ENCODE results near the gene SLC13A1. TPM values are rescaled to one million over a fixed set of nuclear protein-coding genes. Genes with fewer than 3 reads are reported as not detected.

SLC13A1 gene
- total and polyA plus RNA-seq, 11 donors: not detected

- Histone ChIP-seq H3K27me3 (peaks cover 0 to 3% (median 0%) of the 10 kb centered on the region in 9 donors), H3K36me3 (no peaks in the 10 kb centered on the region), H3K4me1 (no peaks in the 10 kb centered on the region), H3K4me3 (no peak overlapping the region), H3K27ac (no peak overlapping the region), H3K9me3 (no peaks in the 10 kb centered on the region)
- no peak for TF ChIP-seq POLR2A (IDR thresholded peaks at IDR 0.05)
- no peak for TF ChIP-seq CTCF (IDR thresholded peaks at IDR 0.05)
- WGBS, 4 donors: 85 to 90% (median 87%) methylated on average over 8 of the region's 8 CpGs
- ATAC-seq (no peak), DNase-seq (no peak)
- intact Hi-C loops (cut with DNase I): no loop called here
Measured at GRCh38 chr7:123169065-123169464, 30.7 kb downstream of the SLC13A1 start.

- DNase-seq (no peak), ATAC-seq (no peak)
- Histone ChIP-seq H3K4me1 (no peaks in the 10 kb centered on the region), H3K4me3 (no peak overlapping the region), H3K9me3 (no peaks in the 10 kb centered on the region), H3K27me3 (no peaks in the 10 kb centered on the region), H3K27ac (no peak overlapping the region), H3K36me3 (no peaks in the 10 kb centered on the region)
- TF ChIP-seq CTCF (IDR thresholded peaks at IDR 0.05) (no peak), POLR2A (IDR thresholded peaks at IDR 0.05) (no peak)
- intact Hi-C loops (cut with DNase I): loop anchor here in 7 of 10 donors (10.0 kb wide), 5 partner anchors 273 to 933 kb away; partner anchors contain the start of gene CADPS2 (in 3 of the 7)
Measured at GRCh38 chr7:123157606-123158005, 42.2 kb downstream of the SLC13A1 start.

- Histone ChIP-seq H3K27ac (no peak overlapping the region), H3K4me3 (no peak overlapping the region), H3K4me1 (no peaks in the 10 kb centered on the region), H3K9me3 (no peaks in the 10 kb centered on the region), H3K27me3 (no peaks in the 10 kb centered on the region), H3K36me3 (no peaks in the 10 kb centered on the region)
- intact Hi-C loops (cut with DNase I): loop anchor here in 8 of 10 donors (2.0 to 10.0 kb wide), 6 partner anchors 271 to 931 kb away; partner anchors contain the start of gene CADPS2 (in 3 of the 8)
- no peak for DNase-seq
- TF ChIP-seq CTCF (IDR thresholded peaks at IDR 0.05) (no peak), POLR2A (IDR thresholded peaks at IDR 0.05) (no peak)
- no peak for ATAC-seq
- 89 to 91% (median 90%) methylated on average over 7 of the region's 7 CpGs for WGBS, 4 donors
Measured at GRCh38 chr7:123155571-123155970, 44.2 kb downstream of the SLC13A1 start.

- DNase-seq: peak in 4 of 5 donors; percentile 41 to 67 (median 50)
- H3K4me1 ChIP-seq: no peaks in the 10 kb centered on the region
- TF ChIP-seq POLR2A (IDR thresholded peaks at IDR 0.05): no peak
- peak; percentile 66 to 89 (median 78) for TF ChIP-seq CTCF (IDR thresholded peaks at IDR 0.05)
- WGBS, 4 donors: 0 to 3% (median 0%) methylated on average over 3 of the region's 3 CpGs
- H3K9me3 ChIP-seq: no peaks in the 10 kb centered on the region
- no peaks in the 10 kb centered on the region for H3K27me3 ChIP-seq
- no peaks in the 10 kb centered on the region for H3K36me3 ChIP-seq
- peak in 3 of 4 donors; percentile 66 to 84 (median 68) for ATAC-seq
- H3K27ac ChIP-seq: no peak overlapping the region
- H3K4me3 ChIP-seq: no peak overlapping the region
- intact Hi-C loops (cut with DNase I): loop anchor here (1.0 to 10.0 kb wide), 12 partner anchors 267 to 937 kb away; partner anchors contain the start of gene CADPS2 (in 5 of the 10)
Measured at GRCh38 chr7:123154231-123154860, 45.4 kb downstream of the SLC13A1 start.
